ENCODE data around the gene PRKCA. TPM values are rescaled to one million over a fixed set of nuclear protein-coding genes. Genes with fewer than 3 reads are reported as not detected.

Gene PRKCA
- total and polyA plus RNA-seq, 2 donors (not counting 3 experiments of a cell fraction or from before 2014, with no cell fraction given), result 7.5 to 34.2 TPM

GRCh38 chr17:66292353-66292752 lies 10.1 kb upstream of the PRKCA start:
- no peaks in the 10 kb centered on the region for H4K20me1 ChIP-seq (replicated peaks; ENCODE audit: control insufficient read depth, extremely low read depth, insufficient read depth, low read length)
- no peak for TF ChIP-seq MYC (IDR thresholded peaks at IDR 0.05; ENCODE audit: low read depth, low read length)
- TF ChIP-seq JUN (IDR thresholded peaks at IDR 0.05; ENCODE audit: borderline replicate concordance, insufficient read depth, insufficient read length, low read depth), result no peak
- TF ChIP-seq, protein P1, sequence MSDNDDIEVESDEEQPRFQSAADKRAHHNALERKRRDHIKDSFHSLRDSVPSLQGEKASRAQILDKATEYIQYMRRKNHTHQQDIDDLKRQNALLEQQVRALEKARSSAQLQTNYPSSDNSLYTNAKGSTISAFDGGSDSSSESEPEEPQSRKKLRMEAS (IDR thresholded peaks at IDR 0.05; ENCODE audit: insufficient read depth, insufficient read length), result no peak
- no peak for TF ChIP-seq POLR2A (IDR thresholded peaks at IDR 0.05; ENCODE audit: low read depth, low read length)
- TF ChIP-seq EZH2 (IDR thresholded peaks at IDR 0.05; ENCODE audit: borderline replicate concordance, low read depth, low read length, severe bottlenecking), result no peak
- TF ChIP-seq POLR2AphosphoS5 (IDR thresholded peaks at IDR 0.05; ENCODE audit: insufficient read depth, low read depth, low read length), result no peak
- no peak for TF ChIP-seq CTCF (IDR thresholded peaks at IDR 0.05; ENCODE audit: extremely low read depth in 1 of 2, insufficient read depth in 1 of 2, low read depth in 1 of 2, low read length in 2 of 2)
- TF ChIP-seq FOS (IDR thresholded peaks at IDR 0.05; ENCODE audit: borderline replicate concordance, insufficient read depth, low read length), result no peak
- no peak for TF ChIP-seq GATA2 (IDR thresholded peaks at IDR 0.05; ENCODE audit: insufficient read depth, insufficient read length, low read depth, low read length)
- no peaks in the 10 kb centered on the region for H3K9me3 ChIP-seq (replicated peaks; ENCODE audit: control insufficient read depth, insufficient read depth, low read length)
- FAIRE-seq (no peak), DNase-seq (ENCODE audit: low read depth, low spot score) (no peak)
- no peaks in the 10 kb centered on the region for H3K9me1 ChIP-seq (replicated peaks; ENCODE audit: control insufficient read depth, extremely low read depth, insufficient read depth, low read length)
- no peak overlapping the region for H3K27ac ChIP-seq (ENCODE audit: insufficient read depth, low read depth, low read length)
- H3K4me1 ChIP-seq (ENCODE audit: control insufficient read depth, extremely low read depth, insufficient read depth, low read length), result no peaks in the 10 kb centered on the region
- no peaks in the 10 kb centered on the region for H3K36me3 ChIP-seq (ENCODE audit: control insufficient read depth in 2 of 2, extremely low read depth in 1 of 2, insufficient read depth in 2 of 2, low read length in 2 of 2)
- no peaks in the 10 kb centered on the region for H3K79me2 ChIP-seq (ENCODE audit: control insufficient read depth, insufficient read depth, low read length)
- intact Hi-C loops (cut with micrococcal nuclease) (no loop called here), dilution Hi-C loops (cut with MboI; ENCODE audit: extremely low pct_ligation_motif_present, low sequenced_read_pairs) (no loop called here)
- H3K9ac ChIP-seq (replicated peaks; ENCODE audit: extremely low read depth, insufficient read depth, low read length), result no peak overlapping the region
- no peak overlapping the region for H3K4me2 ChIP-seq (ENCODE audit: insufficient read depth, low read length)
- BruUV-seq (replicated peaks), result no TSS peak
- no peak overlapping the region for H3K4me3 ChIP-seq (replicated peaks in 1 of 3; ENCODE audit: insufficient read depth in 1 of 3, low read depth in 1 of 3, low read length in 3 of 3)
- no peak overlapping the region for H2AFZ ChIP-seq (ENCODE audit: low read depth, low read length)
- H3K27me3 ChIP-seq (ENCODE audit: control insufficient read depth in 2 of 2, insufficient read depth in 2 of 2, low read length in 2 of 2), result no peaks in the 10 kb centered on the region
- POLR2A ChIA-PET, result no interaction called here
- CTCF ChIA-PET, result no interaction called here

All from endothelial cell of umbilical vein (primary cell).